Endothelial cell of hepatic sinusoid (primary cell): ENCODE measurements around the gene NOTCH1.

Experiments
- in situ Hi-C: cut with HindIII; loops from 2 replicates; pipeline ENCODE4 v1.10.0; 2017; ENCODE audit warnings: low sequenced_read_pairs

Gene NOTCH1

DNA sequence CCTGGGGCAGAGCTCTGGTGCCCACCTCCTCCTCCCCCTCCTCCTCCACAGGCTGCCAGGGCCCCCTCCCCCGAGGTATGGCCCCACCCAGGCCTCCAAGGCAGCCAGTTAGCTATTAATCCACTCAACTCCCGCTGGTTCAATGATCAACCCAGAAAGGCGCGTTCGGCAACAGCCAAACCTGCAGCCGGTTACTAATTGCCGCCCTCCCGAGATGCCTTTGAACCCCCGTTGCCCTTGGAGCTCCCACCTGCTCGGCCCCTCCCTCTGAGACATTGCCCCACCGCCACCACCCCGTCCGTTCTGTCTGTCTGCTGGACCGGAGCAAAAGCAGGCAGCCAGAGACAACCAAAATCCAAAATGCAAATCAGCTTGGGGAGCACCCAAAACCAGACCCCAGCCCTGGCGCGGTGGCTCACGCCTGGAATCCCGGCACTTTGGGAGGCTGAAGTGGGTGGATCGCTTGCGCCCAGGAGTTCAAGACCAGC is 25.8 kb downstream of the NOTCH1 start:
- in situ Hi-C loops, result no loop called here

- in situ Hi-C loops, result no loop called here
Observed at GRCh38 chr9:136519263-136520052, 26.4 kb downstream of the NOTCH1 start.

DNA sequence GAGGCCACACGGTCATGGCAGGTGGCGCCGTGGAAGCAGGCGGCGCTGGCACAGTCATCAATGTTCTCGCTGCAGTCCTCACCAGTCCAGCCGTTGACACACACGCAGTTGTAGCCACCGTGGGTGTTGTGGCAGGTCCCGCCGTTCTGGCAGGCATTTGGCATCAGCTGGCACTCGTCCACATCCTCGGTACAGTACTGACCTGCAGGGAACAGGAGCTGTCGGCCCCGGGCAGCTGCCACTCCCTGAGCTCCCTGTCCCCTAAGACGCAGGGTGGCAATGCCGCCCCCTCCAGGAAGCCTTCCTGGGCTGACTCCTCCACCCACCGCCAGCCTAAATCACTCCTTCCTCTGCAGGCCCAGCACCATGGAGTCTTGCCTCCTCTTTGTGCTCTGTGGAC is 27.2 kb downstream of the NOTCH1 start:
- in situ Hi-C loops, result no loop called here

DNA sequence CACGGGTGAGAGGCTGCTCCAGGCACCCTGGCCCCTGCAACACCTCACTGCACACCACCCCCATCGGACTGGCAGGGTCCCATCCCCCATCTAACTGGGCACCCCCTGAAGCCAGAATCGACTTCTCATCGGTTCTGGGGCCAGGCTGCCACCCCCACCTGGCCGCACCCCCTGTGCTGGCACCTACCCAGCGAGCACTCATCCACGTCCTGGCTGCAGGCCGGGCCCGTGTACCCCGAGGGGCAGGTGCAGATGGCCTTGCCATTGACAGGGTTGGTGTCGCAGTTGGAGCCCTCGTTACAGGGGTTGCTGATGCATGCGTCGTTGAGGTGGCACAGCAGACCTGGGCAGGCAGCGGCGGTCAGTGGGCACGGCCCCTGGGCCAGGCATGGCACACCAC is 27.9 kb downstream of the NOTCH1 start:
- in situ Hi-C loops, result no loop called here

DNA sequence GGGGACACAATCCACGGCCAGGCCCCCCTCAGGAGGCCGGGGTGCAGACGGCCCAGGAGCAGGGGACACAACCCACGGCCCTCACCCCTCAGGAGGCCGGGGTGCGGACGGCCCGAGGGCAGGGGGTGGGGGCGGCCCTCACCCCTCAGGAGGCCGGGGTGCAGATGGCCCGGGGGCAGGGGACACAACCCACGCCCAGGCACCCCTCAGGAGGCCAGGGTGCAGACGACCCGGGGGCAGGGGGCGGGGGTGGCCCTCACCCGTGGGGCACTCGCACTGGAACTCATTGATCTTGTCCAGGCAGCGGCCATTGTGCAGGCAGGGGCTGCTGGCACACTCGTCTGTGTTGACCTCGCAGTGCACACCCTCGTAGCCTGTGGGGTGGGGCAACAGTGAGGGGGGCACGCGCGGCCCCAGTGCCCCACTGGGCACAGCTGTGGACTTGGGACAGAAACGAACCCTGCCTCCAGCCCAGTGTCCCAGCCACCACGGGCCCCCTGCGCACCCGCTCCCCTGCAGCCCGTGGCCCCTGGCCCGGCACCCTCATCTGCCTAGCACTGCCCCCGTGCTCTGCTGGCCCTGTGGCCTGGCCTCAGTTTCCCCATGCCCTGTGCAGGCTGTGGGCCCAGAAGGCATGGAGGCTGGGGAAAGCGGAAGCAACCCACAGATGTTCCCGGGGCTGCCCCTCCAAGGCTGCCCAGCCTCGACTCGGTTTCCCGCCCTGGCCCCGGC is 28.7 kb downstream of the NOTCH1 start:
- in situ Hi-C loops, result no loop called here

GRCh38 chr9:136516191-136516654 is 29.6 kb downstream of the NOTCH1 start:
- in situ Hi-C loops, result no loop called here

DNA sequence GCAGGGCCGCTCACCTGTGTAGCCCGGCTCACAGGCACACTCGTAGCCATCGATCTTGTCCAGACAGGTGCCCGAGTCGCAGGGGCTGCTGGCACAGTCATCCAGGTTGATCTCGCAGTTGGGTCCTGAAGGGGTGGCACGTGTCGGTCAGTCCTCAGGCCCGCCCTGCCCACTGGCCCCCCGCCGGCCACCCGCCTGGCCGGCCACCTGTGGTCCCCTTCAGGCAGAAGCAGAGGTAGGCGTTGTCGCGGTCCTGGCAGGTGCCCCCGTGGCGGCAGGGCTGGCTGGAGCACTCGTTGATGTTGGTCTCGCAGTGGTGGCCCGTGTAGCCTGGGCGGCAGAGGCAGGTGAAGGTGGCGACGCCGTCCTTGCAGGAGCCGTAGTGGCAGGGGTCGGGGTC is 30.6 kb downstream of the NOTCH1 start:
- in situ Hi-C loops, result no loop called here

GRCh38 chr9:136514022-136514714 is 31.7 kb downstream of the NOTCH1 start:
- in situ Hi-C loops, result no loop called here

- in situ Hi-C loops, result no loop called here
Observed at GRCh38 chr9:136513191-136513590, 32.7 kb downstream of the NOTCH1 start.

DNA sequence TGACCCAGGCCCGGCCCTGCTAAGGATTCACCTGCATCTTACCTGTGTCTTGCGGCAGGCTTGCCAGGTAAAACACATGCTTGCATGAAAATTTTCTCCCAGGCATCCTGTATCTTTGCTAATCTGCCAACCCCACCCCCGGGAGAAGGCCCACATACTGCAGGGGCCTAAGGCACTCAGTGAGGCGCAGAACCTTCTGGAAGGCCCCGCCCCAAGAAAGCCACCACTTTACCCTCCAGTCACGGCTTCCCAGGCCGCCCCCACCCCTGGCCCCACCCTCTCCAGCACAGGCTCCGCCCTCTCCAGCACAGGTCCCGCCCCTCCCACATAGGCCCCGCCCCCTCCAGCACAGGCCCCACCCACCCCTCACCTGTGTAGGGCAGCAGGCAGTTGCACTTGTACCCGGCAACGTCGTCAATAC is 33.2 kb downstream of the NOTCH1 start:
- in situ Hi-C loops, result no loop called here

GRCh38 chr9:136511670-136512592 is 33.9 kb downstream of the NOTCH1 start:
- in situ Hi-C loops, result no loop called here

DNA sequence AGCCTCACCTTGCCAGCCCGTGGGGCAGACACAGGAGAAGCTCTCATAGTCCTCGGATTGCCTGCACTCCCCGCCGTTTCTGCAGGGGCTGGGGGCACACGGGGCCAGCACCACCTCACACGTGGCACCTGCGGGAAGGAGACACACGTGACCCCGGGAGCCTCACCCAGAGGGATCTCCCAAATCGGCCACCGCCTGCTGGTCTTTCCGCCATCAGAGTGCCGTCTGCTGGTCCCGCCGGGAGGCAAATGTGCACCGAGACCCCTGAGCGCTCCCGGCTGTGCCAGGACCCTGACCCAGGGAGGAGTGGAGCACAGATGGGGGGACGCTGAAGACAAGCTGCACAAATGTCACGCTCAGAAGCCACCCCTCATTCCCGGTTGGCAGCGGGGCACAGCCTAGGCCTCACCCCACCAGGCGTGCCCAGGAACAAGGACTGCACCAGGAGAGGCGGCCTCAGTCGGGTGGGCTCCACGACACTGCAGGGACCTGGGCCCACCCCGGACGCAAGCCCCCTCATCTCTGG is 34.6 kb downstream of the NOTCH1 start:
- in situ Hi-C loops, result no loop called here

GRCh38 chr9:136510561-136510960 is 35.3 kb downstream of the NOTCH1 start:
- in situ Hi-C loops, result no loop called here

- in situ Hi-C loops, result no loop called here
Observed at GRCh38 chr9:136509549-136509948, 36.3 kb downstream of the NOTCH1 start.

DNA sequence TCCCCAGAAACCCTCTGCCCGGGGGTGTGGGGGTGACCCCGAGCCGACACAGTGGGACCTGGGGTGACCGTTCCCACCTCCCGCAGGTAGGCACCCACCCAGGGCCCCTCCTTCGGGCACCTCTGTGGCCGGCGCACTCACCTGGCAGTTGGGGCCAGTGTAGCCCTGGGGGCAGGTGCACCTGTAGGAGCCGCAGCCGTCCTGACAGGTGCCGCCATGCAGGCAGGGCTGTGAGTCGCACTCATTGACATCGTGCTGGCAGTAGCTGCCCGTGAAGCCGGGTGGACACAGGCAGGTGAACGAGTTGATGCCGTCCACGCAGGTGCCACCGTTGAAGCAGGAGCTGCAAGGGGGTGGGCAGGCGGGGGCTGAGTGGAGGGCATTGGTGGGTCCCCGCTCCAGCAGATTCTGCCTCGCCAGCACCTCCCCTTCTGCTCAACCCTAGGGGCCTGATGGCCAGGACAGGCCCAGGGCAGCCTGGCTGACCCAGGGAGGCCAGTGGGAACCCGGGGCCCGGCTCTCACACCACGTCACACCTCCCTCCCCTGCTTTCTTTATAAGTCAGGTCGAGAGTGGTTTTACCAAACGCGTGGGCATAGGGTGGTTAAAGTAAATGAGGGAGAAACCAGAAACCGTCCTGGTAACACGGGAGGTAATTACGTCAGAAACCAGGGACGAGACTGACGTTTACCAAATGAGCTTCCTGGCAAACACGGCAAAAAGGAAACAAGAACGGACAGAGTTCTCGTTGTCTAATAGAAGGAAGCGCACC is 36.9 kb downstream of the NOTCH1 start:
- in situ Hi-C loops, result no loop called here

- in situ Hi-C loops, result no loop called here
Observed at GRCh38 chr9:136507992-136508375, 37.9 kb downstream of the NOTCH1 start.

DNA sequence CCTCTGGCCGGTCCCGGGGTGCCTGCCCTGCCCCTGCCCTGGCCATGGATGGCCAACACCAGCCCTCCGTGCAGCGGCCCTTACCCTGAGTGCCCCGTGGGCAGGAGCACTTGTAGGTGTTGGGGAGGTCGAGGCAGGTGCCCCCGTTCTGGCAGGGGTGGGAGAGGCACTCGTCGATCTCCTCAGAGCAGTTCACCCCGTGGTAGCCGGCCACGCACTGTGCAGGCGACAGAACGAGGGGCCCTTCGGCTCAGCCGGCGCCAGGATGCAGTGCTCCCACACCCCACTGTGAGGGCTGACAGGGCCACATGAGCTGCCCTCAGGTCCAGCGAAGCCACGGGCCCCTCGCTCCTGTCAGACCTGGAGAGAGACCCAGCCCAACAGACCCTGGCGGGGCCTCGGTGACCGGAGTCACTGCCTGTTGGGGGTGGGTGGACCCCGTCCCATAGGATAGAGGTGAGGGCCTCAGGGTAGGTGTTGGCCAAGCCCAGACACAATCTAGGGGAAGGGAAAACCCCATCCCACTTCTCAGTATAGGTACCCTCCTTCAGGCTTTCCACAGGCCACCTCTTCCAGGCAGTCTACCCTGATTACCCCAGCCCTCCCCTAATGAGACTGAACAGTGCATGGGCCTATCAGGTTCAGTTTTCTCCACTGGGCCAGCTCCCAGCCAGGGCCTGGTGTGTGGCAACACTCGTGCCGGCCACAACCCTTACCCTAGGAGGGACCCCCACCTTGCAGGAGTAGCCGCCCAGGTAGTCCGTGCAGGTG is 38.4 kb downstream of the NOTCH1 start:
- in situ Hi-C loops, result no loop called here

DNA sequence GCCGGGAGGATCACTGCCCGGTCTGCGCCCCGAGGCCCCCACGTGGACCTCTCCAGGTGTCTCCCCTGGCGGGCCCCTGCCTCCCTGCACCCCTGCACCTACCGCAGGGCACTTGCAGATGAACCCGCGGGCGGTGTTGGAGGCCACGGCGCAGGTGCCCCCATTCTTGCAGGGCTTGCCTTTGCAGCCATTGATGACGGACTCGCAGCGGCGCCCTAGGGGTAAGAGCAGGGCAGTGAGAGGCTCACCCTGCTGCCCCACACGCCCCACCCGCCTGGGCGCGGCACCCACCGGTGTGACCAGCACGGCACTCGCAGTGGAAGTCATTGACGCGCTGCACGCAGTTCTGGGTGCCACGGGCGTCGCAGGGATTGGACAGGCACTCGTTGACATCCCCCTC is 39.4 kb downstream of the NOTCH1 start:
- in situ Hi-C loops, result no loop called here
